Gastrocnemius medialis (tissue), 4 donors: ENCODE data around the gene ARL3.

ENCODE experiments used
- POLR2A ChIP-seq, 2 donors: fragments of 450-650 bp; IDR thresholded peaks; one replicate each; pipeline ENCODE4 v1.6.1; 2017; ENCODE audit warnings: antibody characterized with exemption in 2 of 2, mild to moderate bottlenecking in 2 of 2, moderate library complexity in 2 of 2
- TF ChIP-seq, protein P1 (sequence below), 5 experiments: fragments of 450-650 bp in 3 of 5; fragments of 200-600 bp in 2 of 5; sonication (generic) in 2 of 5; IDR thresholded peaks in 4 of 5; conservative IDR thresholded peaks in 1 of 5; 1 replicate in 4 of 5; 2 replicates in 1 of 5; pipeline ENCODE4 v1.5.1; 2016 to 2019; ENCODE audit warnings: antibody characterized with exemption in 5 of 5, mild to moderate bottlenecking in 3 of 5, moderate library complexity in 3 of 5

DNA sequence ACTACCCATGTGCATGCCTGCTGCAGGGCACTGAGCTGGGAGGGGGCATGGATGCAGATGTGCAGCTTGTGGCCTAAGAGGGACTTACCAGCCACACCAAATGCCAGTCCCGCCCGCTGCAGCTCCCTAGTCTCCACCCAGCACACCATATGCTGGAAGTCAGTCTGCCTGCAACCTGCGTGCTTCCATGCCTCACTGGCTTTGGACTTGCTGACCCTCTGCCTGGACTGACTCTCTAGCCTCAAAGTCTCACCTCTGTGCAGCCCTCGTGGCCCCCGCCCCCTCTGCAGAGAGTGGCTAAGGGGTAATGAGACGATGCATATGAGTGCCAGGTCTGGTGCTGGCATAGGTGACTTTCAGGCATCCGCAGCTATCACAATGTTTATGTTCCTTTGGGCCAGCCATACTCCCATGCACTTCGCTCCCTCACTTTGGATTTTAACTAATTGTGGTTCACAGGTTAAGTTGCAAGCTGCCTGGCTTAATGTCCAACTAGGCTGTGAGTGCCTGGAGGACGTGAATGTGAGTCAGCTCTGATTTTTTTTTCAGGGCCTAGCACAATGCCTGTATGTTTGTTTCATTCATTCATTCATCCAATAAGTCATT lies 48.2 kb downstream of the ARL3 start:
- TF ChIP-seq, protein P1, sequence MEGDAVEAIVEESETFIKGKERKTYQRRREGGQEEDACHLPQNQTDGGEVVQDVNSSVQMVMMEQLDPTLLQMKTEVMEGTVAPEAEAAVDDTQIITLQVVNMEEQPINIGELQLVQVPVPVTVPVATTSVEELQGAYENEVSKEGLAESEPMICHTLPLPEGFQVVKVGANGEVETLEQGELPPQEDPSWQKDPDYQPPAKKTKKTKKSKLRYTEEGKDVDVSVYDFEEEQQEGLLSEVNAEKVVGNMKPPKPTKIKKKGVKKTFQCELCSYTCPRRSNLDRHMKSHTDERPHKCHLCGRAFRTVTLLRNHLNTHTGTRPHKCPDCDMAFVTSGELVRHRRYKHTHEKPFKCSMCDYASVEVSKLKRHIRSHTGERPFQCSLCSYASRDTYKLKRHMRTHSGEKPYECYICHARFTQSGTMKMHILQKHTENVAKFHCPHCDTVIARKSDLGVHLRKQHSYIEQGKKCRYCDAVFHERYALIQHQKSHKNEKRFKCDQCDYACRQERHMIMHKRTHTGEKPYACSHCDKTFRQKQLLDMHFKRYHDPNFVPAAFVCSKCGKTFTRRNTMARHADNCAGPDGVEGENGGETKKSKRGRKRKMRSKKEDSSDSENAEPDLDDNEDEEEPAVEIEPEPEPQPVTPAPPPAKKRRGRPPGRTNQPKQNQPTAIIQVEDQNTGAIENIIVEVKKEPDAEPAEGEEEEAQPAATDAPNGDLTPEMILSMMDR (IDR thresholded peaks at IDR 0.05 in 4 of 5, conservative IDR thresholded peaks at IDR 0.05 in 1 of 5), result no peak
- TF ChIP-seq POLR2A (IDR thresholded peaks at IDR 0.05), result no peak
